HEK293 (cell line): ENCODE measurements around the gene ATP13A2.
A peak's percentile ranks its signal among the peaks of the same experiment; 100 is the strongest.

Experiments
- CTCF ChIA-PET: fragments of 350-600 bp; formaldehyde crosslinking; extraction: SDS; loops from one replicate; lab custom pipeline; 2021; ENCODE audit warnings: antibody characterized with exemption; lab: Yijun Ruan, JAX
- POLR2A ChIA-PET: fragments of 300-600 bp; formaldehyde crosslinking; extraction: SDS; loops from one replicate; lab custom pipeline; 2020; ENCODE audit warnings: antibody characterized with exemption, inconsistent platforms; lab: Yijun Ruan, JAX
- H3K27ac ChIP-seq: fragments of 200-500 bp; sonication (Bioruptor generic); 2 replicates; pipeline ENCODE4 v1.5.1; 2014; ENCODE audit warnings: low read depth, low read length, control low read depth, inconsistent platforms; ENCODE audit errors: extremely low read depth
- H3K36me3 ChIP-seq, 2 experiments: fragments of 200-500 bp in 1 of 2; sonication (Bioruptor generic) in 1 of 2; 1 replicate in 1 of 2; 2 replicates in 1 of 2; pipeline ENCODE4 v1.5.1; 2014 to 2017; ENCODE audit warnings: inconsistent platforms in 2 of 2, low read length in 2 of 2; ENCODE audit not compliant: control insufficient read depth in 2 of 2, insufficient read depth in 1 of 2
- H3K4me1 ChIP-seq: fragments of 200-500 bp; sonication (Bioruptor generic); 2 replicates; pipeline ENCODE4 v1.5.1; 2014; ENCODE audit warnings: mild to moderate bottlenecking, low read length, inconsistent platforms; ENCODE audit not compliant: control insufficient read depth, insufficient read depth
- H3K4me3 ChIP-seq: 2 replicates; pipeline ENCODE4 v1.5.1; 2011; ENCODE audit warnings: low read depth, mild to moderate bottlenecking, control low read depth, low read length, moderate library complexity
- H3K9me3 ChIP-seq: fragments of 200-500 bp; sonication (Bioruptor generic); 2 replicates; pipeline ENCODE4 v1.5.1; 2014; ENCODE audit warnings: low read depth, low read length, inconsistent platforms; ENCODE audit not compliant: control insufficient read depth, insufficient read depth
- EGR2 ChIP-seq: fragments of 450-650 bp; formaldehyde crosslinking; IDR thresholded peaks from 2 replicates; pipeline ENCODE4 v1.5.1; 2016; ENCODE audit warnings: low read depth, missing biosample characterization, missing genetic modification characterization
- KLF7 ChIP-seq: fragments of 450-650 bp; formaldehyde crosslinking; IDR thresholded peaks from 2 replicates; pipeline ENCODE4 v1.5.1; 2016; ENCODE audit warnings: missing biosample characterization, missing genetic modification characterization, borderline replicate concordance
- MEIS1 ChIP-seq: sonication (generic); formaldehyde crosslinking; IDR thresholded peaks from 2 replicates; pipeline ENCODE4 v1.8.1; 2022; ENCODE audit warnings: missing genetic modification reagents, mild to moderate bottlenecking, borderline replicate concordance
- PRDM6 ChIP-seq: fragments of 450-650 bp; formaldehyde crosslinking; IDR thresholded peaks from 2 replicates; pipeline ENCODE4 v1.5.1; 2017; ENCODE audit warnings: missing biosample characterization, missing genetic modification characterization
- TRIM28 ChIP-seq: IDR thresholded peaks from 2 replicates; pipeline ENCODE4 v1.6.1; 2011; ENCODE audit warnings: low read length, control low read depth, borderline replicate concordance
- ZBTB21 ChIP-seq: fragments of 450-650 bp; formaldehyde crosslinking; IDR thresholded peaks from 2 replicates; pipeline ENCODE4 v1.5.1; 2017; ENCODE audit warnings: missing biosample characterization, missing genetic modification characterization
- ZNF121 ChIP-seq: fragments of 450-650 bp; formaldehyde crosslinking; IDR thresholded peaks from 2 replicates; pipeline ENCODE4 v1.5.1; 2016; ENCODE audit warnings: missing biosample characterization, missing genetic modification characterization
- ZNF175 ChIP-seq: fragments of 450-650 bp; formaldehyde crosslinking; IDR thresholded peaks from 2 replicates; pipeline ENCODE4 v1.5.1; 2016; ENCODE audit warnings: missing biosample characterization, missing genetic modification characterization
- ZNF214 ChIP-seq: fragments of 450-650 bp; formaldehyde crosslinking; IDR thresholded peaks from 2 replicates; pipeline ENCODE4 v1.5.1; 2017; ENCODE audit warnings: missing biosample characterization, mild to moderate bottlenecking, missing genetic modification characterization, borderline replicate concordance
- ZNF302 ChIP-seq: fragments of 450-650 bp; formaldehyde crosslinking; IDR thresholded peaks from 2 replicates; pipeline ENCODE4 v1.5.1; 2016; ENCODE audit warnings: missing biosample characterization, missing genetic modification characterization, low read depth
- ZNF366 ChIP-seq: fragments of 450-650 bp; formaldehyde crosslinking; conservative IDR thresholded peaks from 2 replicates; pipeline ENCODE4 v1.5.1; 2016; ENCODE audit warnings: missing biosample characterization, missing genetic modification characterization
- ZNF514 ChIP-seq: fragments of 450-650 bp; formaldehyde crosslinking; IDR thresholded peaks from 2 replicates; pipeline ENCODE4 v1.5.1; 2016; ENCODE audit warnings: missing biosample characterization, missing genetic modification characterization
- ZNF530 ChIP-seq: fragments of 450-650 bp; formaldehyde crosslinking; IDR thresholded peaks from 2 replicates; pipeline ENCODE4 v1.5.1; 2016; ENCODE audit warnings: low read depth, missing biosample characterization, missing genetic modification characterization
- ZNF560 ChIP-seq: fragments of 450-650 bp; formaldehyde crosslinking; IDR thresholded peaks from 2 replicates; pipeline ENCODE4 v1.5.1; 2017; ENCODE audit warnings: missing biosample characterization, missing genetic modification characterization, borderline replicate concordance
- ZNF585B ChIP-seq: fragments of 450-650 bp; formaldehyde crosslinking; IDR thresholded peaks from 2 replicates; pipeline ENCODE4 v1.5.1; 2016; ENCODE audit warnings: missing biosample characterization, missing genetic modification characterization
- ZNF629 ChIP-seq: fragments of 450-650 bp; formaldehyde crosslinking; IDR thresholded peaks from 2 replicates; pipeline ENCODE4 v1.5.1; 2017; ENCODE audit warnings: missing biosample characterization, missing genetic modification characterization
- ZNF670 ChIP-seq: fragments of 450-650 bp; formaldehyde crosslinking; IDR thresholded peaks from 2 replicates; pipeline ENCODE4 v1.5.1; 2016; ENCODE audit warnings: missing biosample characterization, missing genetic modification characterization, low read depth
- ZNF677 ChIP-seq: fragments of 450-650 bp; IDR thresholded peaks from 2 replicates; pipeline ENCODE4 v1.5.0; 2018; ENCODE audit warnings: missing biosample characterization, mild to moderate bottlenecking, missing genetic modification characterization, moderate library complexity
- ZSCAN18 ChIP-seq: fragments of 450-650 bp; formaldehyde crosslinking; IDR thresholded peaks from 2 replicates; pipeline ENCODE4 v1.5.1; 2016; ENCODE audit warnings: missing biosample characterization, missing genetic modification characterization
- TF ChIP-seq, protein P1 (sequence below): fragments of 450-650 bp; formaldehyde crosslinking; IDR thresholded peaks from 2 replicates; pipeline ENCODE4 v1.5.1; 2016; ENCODE audit warnings: missing biosample characterization, missing genetic modification characterization
- TF ChIP-seq, protein P2 (sequence below): fragments of 450-650 bp; formaldehyde crosslinking; IDR thresholded peaks from 2 replicates; pipeline ENCODE4 v1.5.1; 2016; ENCODE audit warnings: missing biosample characterization, missing genetic modification characterization, borderline replicate concordance
- TF ChIP-seq, protein P3 (sequence below): sonication (generic); formaldehyde crosslinking; IDR thresholded peaks from 2 replicates; pipeline ENCODE4 v1.8.1; 2022; ENCODE audit warnings: mild to moderate bottlenecking, moderate library complexity, missing genetic modification reagents
- TF ChIP-seq, protein P4 (sequence below): fragments of 450-650 bp; formaldehyde crosslinking; IDR thresholded peaks from 2 replicates; pipeline ENCODE4 v1.5.1; 2017; ENCODE audit warnings: missing biosample characterization, missing genetic modification characterization

ATP13A2 gene, protein sequence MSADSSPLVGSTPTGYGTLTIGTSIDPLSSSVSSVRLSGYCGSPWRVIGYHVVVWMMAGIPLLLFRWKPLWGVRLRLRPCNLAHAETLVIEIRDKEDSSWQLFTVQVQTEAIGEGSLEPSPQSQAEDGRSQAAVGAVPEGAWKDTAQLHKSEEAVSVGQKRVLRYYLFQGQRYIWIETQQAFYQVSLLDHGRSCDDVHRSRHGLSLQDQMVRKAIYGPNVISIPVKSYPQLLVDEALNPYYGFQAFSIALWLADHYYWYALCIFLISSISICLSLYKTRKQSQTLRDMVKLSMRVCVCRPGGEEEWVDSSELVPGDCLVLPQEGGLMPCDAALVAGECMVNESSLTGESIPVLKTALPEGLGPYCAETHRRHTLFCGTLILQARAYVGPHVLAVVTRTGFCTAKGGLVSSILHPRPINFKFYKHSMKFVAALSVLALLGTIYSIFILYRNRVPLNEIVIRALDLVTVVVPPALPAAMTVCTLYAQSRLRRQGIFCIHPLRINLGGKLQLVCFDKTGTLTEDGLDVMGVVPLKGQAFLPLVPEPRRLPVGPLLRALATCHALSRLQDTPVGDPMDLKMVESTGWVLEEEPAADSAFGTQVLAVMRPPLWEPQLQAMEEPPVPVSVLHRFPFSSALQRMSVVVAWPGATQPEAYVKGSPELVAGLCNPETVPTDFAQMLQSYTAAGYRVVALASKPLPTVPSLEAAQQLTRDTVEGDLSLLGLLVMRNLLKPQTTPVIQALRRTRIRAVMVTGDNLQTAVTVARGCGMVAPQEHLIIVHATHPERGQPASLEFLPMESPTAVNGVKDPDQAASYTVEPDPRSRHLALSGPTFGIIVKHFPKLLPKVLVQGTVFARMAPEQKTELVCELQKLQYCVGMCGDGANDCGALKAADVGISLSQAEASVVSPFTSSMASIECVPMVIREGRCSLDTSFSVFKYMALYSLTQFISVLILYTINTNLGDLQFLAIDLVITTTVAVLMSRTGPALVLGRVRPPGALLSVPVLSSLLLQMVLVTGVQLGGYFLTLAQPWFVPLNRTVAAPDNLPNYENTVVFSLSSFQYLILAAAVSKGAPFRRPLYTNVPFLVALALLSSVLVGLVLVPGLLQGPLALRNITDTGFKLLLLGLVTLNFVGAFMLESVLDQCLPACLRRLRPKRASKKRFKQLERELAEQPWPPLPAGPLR

DNA sequence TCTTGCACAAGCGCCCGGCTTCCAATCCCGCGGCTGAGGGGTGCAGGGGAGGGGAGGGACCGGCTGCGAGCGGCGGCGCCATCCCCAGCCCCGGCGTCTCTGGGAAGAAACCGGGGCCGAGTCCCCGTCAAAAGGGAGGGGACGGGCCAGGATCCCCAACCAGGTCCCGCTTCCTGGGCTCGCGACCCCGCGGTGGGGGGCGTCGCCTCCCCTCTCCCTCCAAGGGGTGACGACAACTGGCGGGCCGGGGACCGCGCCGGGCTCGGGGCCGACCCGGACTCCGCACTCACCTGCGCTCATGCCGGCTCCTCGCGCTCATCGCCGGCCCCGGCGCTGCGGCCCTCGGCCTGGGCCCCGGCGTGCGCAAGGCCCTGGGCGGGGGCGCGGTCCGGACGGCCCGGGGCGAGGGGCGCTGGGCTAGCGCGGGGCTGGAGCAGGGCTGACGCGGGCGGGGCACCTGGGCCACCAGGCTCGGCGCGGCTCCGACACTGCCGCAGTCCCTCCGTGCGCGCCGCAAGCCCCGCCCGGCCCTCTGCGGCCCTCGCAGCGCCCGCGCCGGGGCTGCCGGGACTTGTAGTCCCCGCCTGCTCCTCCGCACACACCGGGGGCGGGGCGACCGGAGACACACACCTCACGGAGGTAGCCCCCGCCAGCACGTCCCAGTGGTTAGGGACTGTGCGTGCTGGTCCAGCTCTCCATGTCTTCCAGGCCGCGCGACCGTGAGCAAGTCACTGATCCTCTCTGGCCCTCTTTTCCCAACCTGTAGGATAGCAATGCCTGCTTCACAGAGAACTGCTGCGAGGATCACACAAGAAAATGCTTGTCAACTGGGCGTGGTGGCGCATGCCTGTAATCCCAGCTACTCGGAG is at the start of gene ATP13A2:
Gene ATP13A2 (minus strand): TSS at position 490 of the 869 bp plus-strand sequence. CDS start 190 bp downstream, at position 300.
- Histone ChIP-seq H3K4me3 (peak within 1 kb of the TSS; percentile 77), H3K36me3 (peaks cover 0 to 3% of the 10 kb centered on the region in 2 experiments; a peak in 1 of 3 replicates), H3K9me3 (no peaks in the 10 kb centered on the region), H3K4me1 (peaks cover 2% of the 10 kb centered on the region; the same call in 1 of the 2 replicates), H3K27ac (peak within 1 kb of the TSS; percentile 62; the same call in 1 of the 2 replicates)
- POLR2A ChIA-PET, result interaction anchor here (0.7 to 1.0 kb wide), 4 partner anchors 9 to 47 kb away, joined by 3 to 5 read pairs (median 3); no protein-coding TSS in a partner anchor
- CTCF ChIA-PET, result no interaction called here
- TF ChIP-seq ZNF366 (tag by site-specific recombination) (no peak), ZSCAN18 (tag by site-specific recombination) (no peak), ZNF585B (tag by site-specific recombination) (no peak), ZNF121 (tag by site-specific recombination) (no peak), MEIS1 (CRISPR knock-in tag) (peak; percentile 35; the same call in 1 of the 2 replicates), EGR2 (tag by site-specific recombination) (0 out of 2 replicates have a peak, but pooled peaks have one; percentile 27), KLF7 (tag by site-specific recombination) (peak; percentile 42; the same call in 1 of the 2 replicates), ZNF629 (tag by site-specific recombination) (0 out of 2 replicates have a peak, but pooled peaks have one; percentile 12), PRDM6 (no peak), ZNF175 (tag by site-specific recombination) (no peak), ZNF560 (tag by site-specific recombination) (no peak), ZNF214 (no peak), ZNF670 (tag by site-specific recombination) (no peak), ZNF677 (tag by site-specific recombination) (no peak), ZBTB21 (tag by site-specific recombination) (no peak), ZNF514 (tag by site-specific recombination) (no peak), TRIM28 (peak; percentile 45; the same call in 1 of the 2 replicates), ZNF302 (no peak), ZNF530 (tag by site-specific recombination) (no peak)
- TF ChIP-seq, protein P1, sequence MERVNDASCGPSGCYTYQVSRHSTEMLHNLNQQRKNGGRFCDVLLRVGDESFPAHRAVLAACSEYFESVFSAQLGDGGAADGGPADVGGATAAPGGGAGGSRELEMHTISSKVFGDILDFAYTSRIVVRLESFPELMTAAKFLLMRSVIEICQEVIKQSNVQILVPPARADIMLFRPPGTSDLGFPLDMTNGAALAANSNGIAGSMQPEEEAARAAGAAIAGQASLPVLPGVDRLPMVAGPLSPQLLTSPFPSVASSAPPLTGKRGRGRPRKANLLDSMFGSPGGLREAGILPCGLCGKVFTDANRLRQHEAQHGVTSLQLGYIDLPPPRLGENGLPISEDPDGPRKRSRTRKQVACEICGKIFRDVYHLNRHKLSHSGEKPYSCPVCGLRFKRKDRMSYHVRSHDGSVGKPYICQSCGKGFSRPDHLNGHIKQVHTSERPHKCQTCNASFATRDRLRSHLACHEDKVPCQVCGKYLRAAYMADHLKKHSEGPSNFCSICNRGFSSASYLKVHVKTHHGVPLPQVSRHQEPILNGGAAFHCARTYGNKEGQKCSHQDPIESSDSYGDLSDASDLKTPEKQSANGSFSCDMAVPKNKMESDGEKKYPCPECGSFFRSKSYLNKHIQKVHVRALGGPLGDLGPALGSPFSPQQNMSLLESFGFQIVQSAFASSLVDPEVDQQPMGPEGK (tag by site-specific recombination), result peak; percentile 83
- TF ChIP-seq, protein P2, sequence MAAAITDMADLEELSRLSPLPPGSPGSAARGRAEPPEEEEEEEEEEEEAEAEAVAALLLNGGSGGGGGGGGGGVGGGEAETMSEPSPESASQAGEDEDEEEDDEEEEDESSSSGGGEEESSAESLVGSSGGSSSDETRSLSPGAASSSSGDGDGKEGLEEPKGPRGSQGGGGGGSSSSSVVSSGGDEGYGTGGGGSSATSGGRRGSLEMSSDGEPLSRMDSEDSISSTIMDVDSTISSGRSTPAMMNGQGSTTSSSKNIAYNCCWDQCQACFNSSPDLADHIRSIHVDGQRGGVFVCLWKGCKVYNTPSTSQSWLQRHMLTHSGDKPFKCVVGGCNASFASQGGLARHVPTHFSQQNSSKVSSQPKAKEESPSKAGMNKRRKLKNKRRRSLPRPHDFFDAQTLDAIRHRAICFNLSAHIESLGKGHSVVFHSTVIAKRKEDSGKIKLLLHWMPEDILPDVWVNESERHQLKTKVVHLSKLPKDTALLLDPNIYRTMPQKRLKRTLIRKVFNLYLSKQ, result no peak
- TF ChIP-seq, protein P3, sequence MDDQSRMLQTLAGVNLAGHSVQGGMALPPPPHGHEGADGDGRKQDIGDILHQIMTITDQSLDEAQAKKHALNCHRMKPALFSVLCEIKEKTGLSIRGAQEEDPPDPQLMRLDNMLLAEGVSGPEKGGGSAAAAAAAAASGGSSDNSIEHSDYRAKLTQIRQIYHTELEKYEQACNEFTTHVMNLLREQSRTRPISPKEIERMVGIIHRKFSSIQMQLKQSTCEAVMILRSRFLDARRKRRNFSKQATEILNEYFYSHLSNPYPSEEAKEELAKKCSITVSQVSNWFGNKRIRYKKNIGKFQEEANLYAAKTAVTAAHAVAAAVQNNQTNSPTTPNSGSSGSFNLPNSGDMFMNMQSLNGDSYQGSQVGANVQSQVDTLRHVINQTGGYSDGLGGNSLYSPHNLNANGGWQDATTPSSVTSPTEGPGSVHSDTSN (CRISPR knock-in tag), result no peak
- TF ChIP-seq, protein P4, sequence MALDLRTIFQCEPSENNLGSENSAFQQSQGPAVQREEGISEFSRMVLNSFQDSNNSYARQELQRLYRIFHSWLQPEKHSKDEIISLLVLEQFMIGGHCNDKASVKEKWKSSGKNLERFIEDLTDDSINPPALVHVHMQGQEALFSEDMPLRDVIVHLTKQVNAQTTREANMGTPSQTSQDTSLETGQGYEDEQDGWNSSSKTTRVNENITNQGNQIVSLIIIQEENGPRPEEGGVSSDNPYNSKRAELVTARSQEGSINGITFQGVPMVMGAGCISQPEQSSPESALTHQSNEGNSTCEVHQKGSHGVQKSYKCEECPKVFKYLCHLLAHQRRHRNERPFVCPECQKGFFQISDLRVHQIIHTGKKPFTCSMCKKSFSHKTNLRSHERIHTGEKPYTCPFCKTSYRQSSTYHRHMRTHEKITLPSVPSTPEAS, result no peak
